Right lung (tissue), 5 donors: ENCODE measurements around the gene GADL1. TPM values are rescaled to one million over a fixed set of nuclear protein-coding genes. Genes with fewer than 3 reads are reported as not detected.

Experiments
- DNase-seq, 2 donors: peaks; one replicate each; pipeline ENCODE4 v3.0.0-alpha.2; 2013
- polyA plus RNA-seq, 5 donors: library from polyadenylated mRNA; unstranded; fragments of 120-200 nt; gene quantifications; one replicate each; pipeline versions ENCODE4 v1.2.1 to v1.2.3, GENCODE V29; 2013; ENCODE audit warnings: inconsistent platforms in 1 of 5, low replicate concordance in 1 of 5; ENCODE audit not compliant: insufficient read length in 5 of 5, insufficient read depth in 1 of 5

The GADL1 gene
- polyA plus RNA-seq, 5 donors: 0.88 to 2.7 (median 1.1) TPM

DNA sequence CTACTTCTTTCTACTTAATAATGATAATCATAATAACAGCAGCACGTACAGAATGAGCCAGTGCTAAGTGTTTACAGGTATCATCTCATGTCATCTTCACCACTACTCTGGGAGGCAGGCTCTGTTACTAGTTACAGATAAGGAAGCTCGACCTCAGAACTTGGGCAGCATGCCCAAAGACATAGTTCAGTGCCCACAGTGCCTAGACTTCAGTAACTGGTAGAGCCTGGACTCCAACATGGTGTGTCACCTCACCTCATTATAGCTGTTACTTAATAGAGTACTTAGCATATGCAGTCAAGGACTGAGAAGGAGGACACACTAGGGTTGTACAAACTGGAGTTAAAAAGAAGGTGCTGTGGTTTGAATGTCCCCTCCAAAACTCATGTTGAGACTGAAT is 7.6 kb downstream of the GADL1 start:
- DNase-seq: no peak

DNA sequence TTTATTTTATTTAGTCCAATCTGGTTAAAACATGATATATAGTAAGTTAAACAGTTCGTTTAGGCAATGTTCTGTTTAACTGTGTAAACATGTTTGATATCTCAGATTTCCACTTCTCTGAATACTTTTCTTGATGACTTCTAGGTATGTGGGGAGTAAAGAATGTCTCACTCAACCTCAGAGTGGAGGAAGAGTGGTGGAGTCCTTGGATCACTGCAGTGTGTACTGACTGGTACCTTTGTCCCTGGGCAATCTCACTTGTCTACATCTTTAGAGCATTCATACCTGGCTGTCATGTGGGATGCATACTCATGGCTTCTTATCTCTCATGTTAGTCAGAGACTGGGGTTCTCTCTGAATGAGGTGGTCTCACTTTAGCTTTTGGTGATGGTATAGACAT is 15.6 kb downstream of the GADL1 start:
- no peak for DNase-seq

DNA sequence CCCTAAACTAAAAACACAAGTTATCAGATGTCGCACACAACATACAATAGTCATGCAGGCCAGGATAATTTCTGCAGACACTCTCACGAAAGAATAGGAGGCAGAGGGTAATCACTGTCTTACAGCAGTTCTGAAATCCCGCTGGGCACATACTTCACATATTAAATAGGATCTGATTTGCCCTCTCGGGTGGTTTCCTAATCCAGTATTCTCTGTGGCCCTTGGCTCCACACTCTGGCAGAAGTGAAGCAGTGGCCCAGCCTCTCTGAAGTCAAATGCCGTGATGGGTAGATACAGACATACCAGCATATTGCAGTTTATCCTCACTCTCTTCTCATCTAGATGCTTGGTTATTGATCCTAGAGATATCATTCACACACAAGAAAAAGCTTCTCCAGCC is 19.0 kb downstream of the GADL1 start:
- no peak for DNase-seq

DNA sequence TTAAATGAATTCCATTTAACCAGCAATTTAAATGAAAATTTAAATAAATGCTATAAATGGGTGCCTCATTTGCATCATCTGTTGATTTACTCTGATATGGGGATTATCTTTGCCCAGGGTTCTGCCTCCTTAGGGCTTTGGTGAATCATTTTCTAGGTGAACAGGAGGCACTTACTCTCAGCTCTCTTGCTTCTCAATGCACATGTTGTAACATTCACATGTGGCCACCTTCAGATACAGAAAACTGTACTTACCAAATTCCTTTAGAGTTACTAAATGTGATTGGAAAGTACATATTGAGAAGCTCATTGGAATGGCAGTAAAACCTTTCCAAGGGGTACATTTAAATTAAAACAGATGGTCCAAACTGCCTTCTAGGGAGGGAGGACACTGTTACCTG is 20.8 kb downstream of the GADL1 start:
- no peak for DNase-seq

- DNase-seq: no peak
Measured at GRCh38 chr3:30872879-30873278, 21.6 kb downstream of the GADL1 start.

DNA sequence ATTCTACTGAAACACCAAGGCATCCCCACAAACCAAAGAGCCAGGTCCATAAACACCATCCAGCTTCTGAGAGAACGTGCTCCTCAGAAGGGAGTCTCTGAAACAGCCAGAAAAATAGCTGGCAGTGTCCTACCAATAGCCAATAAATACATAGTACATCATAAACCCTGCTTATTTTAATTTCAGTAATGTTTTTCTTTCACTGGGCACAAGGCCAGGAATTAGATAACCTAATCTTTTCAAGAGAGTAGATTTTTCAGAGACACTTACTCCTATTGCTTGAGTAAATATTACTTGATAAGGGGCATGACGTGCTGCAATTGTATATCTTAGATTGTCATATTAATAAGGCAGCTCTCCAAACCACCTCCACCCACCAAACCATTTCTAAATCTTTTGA is 22.7 kb downstream of the GADL1 start:
- peak; percentile 67 to 72 for DNase-seq

DNA sequence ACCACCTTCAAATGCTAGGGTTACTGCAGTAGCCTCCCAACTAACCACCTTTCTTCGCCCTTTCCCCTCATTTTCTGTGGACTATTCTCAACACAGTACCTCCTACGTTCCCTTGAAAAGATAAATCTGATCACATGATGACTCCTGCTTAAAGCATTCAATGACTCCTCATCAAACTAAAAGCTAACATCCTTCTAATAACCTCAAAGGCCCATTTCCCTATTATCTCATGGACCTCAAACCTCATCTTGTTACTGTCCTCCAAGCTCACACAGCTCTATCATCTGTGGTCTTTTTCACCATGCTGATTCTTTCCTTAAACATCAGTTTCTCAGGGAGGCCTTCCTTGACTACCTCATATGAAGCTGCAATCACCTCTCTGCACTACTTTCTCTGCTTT is 29.6 kb downstream of the GADL1 start:
- DNase-seq: no peak

DNA sequence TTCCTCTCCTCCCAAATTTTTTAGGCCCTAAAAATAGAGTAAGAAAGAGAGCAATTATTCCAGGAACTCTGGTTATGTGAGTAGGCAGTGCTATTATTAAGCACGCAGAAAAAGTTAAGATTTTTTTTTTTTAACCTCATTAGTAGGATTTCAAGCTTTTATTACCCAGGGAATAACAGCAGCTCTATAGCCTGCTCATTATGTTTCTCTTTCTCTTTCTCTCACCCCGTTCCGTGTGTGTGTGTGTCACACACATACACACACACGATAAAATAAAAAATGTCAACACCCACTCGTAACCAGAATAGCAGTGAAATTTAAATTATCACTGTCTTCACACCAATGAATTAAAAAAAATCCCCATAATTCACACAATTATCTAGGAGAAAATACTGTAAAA is 30.3 kb downstream of the GADL1 start:
- no peak for DNase-seq

- DNase-seq: no peak
Measured at GRCh38 chr3:30862004-30862403, 32.5 kb downstream of the GADL1 start.

DNA sequence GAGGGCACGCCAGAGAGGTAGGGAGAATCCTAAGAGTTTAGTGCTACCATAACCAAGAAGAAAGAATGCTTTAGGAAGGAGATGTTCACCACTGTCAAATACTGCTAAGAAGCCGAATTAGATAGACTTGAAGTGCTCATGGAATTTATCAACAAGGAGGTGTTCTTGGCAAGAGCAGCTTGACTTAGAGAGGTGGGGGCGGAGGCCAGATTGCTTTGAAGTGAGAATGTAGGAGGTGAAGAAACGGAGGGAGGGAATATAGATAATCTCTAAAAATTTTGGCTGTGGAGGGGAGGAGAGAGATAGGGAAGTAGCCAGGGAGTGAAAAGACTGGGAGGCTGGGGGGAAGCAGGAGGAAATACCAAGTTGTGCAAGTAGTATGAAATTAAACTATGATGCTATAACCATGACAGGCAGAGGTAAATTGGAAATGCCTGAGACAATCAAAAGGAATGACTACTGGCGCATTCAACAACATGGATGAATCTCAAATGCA is 35.5 kb downstream of the GADL1 start:
- DNase-seq: no peak

DNA sequence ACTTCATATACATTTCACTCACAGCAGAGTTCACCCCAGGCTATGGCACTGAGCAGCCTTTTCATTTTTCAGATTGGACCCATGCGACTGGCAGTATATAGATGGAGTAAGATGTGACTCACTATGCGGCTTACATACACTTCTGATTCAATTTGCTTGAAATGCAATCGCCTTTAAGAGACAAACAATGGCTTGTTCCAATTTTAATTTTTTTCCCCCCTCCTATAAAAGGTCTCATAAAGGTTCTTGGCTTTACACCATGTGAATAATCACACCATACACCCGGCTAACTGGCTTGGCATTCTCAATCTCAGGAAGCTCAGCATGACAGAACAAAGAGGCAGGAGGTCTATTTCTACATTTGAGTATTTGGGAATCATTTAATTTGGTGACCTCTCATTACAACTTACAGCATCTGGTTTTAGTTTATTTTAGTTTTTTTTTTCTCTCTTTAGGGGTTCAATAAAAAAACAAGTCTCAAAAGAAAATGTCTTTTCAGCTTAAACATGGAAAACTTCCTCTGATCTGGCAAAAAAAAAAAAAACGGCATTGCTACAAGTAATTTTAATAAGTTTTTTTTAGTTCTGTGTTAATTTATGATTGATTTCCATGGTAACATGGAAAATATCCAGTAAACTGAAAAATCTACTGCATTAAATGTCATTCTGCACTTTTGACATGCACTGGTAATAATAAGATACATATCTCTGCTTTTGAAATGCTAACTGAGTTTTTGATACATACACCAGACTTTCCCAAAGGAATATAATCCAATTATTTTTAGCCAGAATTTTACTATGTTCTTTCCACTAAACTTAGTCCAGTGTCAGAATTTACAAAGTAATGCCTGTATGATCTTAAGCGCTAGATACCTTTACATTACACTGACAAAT is 38.8 kb downstream of the GADL1 start:
- no peak for DNase-seq

DNA sequence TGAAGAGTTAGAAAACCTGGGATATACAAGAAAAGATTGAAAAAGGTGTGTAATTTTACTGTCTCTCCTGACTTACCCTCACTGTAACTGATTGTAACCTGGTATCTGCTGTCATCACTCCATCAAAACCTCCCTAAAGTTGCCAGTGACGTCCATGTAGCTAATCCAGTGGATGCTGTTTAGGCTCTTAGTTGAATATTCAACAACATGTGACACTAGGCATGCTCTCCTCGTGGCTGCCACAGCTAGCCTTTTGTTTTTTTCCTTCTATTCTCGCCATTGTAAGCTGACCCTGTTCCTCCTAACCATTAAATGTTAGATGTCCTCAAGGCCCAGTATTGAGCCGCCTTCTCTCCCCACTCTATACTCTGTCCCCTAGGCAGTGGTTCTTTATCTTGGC is 41.6 kb downstream of the GADL1 start:
- no peak for DNase-seq

DNA sequence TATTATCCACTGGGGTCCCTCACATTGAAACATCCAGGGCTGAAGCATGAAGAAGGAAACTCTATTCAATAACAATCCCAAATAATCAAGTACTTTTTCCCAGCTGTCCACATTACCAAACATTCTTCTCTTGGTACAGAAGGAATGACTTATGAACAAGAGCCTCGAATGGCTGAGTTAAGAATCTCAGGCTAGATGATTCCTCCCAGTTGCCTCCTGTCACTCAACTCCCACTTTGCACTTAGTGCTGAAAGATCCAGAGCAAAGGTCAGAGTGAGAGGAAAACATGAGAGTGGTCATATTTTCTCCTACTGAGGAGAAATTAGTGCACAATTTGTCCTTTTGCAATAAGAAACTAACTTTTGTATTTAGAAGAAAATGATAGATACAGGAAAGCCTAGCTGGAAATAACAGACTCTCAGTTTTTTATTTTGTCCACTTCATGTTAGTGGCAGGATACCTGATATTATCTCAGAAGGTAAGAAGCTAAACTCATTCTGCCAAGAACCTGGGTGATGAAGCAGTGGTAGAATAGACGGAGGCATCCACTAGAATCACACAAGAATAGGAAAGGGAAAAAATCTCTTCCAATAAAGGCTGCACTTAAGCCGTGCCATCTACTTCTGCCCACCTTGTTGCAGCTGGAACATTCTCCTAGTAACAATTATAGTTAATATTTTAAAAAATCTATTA is 46.2 kb downstream of the GADL1 start:
- peak in 1 of 2 donors; percentile 30 for DNase-seq

GRCh38 chr3:30847592-30847991 is 46.9 kb downstream of the GADL1 start:
- DNase-seq: no peak

GRCh38 chr3:30845606-30846005 is 48.9 kb downstream of the GADL1 start:
- DNase-seq: no peak

DNA sequence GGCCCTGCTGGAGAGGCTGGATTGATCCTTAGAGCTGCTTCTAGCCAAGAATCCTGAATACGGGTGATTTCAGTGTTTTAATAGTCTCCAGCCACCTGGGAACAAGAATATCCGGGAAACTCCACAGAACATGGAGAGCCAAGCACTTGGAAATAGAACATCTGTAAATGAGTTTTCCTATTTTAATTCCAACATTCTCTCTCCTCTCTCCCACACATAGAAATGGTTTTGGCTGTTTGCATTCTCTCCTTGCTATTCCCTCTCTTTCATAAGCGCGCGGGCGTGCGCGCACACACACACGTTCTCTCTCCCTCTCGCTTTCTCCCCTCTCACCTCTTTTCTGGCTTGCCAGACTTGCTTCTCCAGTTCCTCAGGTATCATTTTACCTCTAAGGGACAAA is 50.6 kb downstream of the GADL1 start:
- DNase-seq: no peak

- DNase-seq: no peak
Measured at GRCh38 chr3:30836141-30836540, 58.3 kb downstream of the GADL1 start.

DNA sequence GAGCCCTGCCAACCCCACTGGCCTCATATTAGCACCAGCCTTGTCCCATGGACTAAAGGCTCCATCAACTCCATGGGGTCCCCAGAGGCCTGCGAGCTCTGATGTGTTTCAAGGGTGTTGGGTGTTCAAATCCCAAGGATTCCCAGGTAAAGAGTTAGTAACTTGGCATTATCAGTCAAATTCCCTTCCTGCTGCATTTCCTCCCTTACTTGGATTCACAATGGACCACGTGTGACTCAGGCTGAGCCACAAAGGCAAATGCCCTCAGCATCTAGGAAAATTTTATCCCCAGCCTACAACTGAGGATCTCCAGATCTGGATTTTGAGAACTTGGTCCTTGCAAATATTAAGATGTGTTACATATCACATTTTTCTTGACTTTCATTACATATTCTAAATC is 58.8 kb downstream of the GADL1 start:
- no peak for DNase-seq

DNA sequence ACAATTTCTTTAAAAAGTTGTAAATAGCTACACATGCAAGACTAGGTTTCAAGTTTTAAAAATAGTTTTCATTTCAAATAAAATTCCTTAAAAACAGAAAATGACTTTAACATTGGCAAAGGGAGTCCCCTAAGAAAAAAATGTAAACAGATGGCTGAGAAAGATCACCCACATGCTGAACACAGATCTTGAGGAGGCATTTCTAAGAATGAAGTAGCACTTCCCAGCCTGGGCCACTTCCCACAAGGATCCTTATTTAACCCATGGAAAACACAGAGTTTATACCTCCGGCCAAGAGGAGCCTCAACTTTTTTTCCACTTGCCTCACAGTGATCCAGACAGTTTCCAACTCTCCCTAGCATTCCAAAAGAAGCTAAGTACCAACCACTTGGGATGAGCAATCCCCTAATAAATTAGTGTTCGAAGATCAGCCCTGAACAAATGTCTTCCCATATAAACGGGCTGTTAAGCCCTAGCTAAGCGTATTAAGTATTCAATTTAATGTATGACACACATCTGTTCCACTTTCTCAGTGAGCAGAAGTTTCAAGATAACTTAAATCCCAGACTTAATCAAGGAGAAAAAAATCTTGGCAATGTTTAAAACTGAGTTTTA is 61.4 kb downstream of the GADL1 start:
- no peak for DNase-seq

DNA sequence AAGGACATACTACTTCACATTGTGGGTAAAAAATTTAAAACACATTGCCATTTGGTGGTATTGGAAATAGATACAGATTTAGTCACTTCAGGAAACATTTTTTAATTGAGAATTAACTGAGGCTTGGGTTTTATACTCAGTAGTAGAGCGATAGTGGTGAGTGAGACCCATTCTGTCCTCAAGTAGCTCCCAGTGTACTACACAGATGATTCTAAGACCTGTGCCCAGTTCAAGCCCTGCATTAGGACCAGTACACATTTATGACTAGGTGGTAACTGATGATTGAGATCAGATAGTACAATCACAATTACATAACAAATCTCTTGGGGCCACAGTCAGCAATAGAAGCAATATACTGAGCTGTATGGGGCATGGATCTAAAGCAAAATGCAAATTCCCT is 67.4 kb downstream of the GADL1 start:
- DNase-seq: no peak

GRCh38 chr3:30826531-30826942 is 67.9 kb downstream of the GADL1 start:
- DNase-seq: no peak

DNA sequence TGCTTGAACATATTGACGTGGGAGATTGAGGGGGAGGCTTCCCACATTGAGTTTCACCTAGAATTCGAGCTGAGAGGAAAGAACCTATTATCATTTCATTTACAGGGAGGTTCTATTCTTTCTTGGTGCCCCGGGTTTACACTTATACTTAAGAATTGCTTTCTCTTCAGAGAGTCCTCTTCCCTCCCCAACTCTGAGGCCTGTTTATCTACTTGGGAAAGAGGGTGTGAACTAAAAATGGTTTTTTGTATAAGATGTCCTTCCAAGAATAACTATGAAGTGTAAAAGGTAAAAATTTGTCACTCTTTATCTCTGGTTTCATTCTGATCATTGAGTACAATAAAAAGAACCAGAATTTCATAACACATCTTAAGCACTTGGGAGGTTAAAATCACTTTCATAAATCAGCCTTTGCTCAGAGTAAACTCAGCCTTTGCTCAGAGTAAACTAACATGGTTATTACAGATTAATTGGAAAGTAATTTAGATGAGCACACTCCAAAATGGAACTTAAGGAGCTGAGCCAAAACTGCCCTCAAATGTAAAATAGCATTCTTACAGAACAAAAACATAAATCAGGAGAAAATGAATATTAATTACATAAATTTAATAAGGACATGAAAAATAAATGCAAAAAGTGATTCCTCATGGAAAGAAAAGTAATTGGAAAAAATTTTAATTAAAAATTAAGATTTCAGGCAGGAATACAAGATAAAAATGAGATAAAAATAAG is 75.2 kb downstream of the GADL1 start:
- DNase-seq: no peak
